GM21717 (cell line): ENCODE data around the gene DAD1.
"Not testable (repeated sequence)": the region's sequence is repeated elsewhere in the genome, so short reads cannot be mapped to it uniquely, and the experiment has no call there.

ENCODE experiments used
- ATAC-seq: cut with Tn5 transposase; IDR thresholded peaks from one replicate; pipeline ENCODE4 v1.9.1; 2021; ENCODE audit warnings: mild to moderate bottlenecking, moderate library complexity; ENCODE audit not compliant: unreplicated experiment

DAD1 gene

GRCh38 chr14:22553861-22554497 is 35.0 kb downstream of the DAD1 start:
- not testable (repeated sequence) for ATAC-seq

DNA sequence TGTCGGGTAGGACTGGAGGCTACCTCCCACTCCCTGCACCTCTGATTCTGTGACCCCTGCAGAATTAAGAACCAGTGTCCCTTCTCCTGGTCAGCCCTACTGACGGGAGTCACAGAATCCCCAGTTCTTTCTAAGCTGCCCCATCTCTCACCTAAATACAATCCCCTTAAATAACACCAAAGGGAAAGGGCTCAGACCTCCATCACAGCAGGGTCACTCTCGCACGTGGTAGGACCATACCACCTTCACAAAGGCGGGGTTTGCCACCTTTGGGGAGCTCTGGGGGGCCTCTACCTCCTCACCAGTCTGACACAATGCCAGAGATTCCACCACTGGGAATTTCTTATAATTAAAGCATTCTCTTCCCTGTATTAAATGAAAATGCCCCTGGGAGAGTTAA is 35.6 kb downstream of the DAD1 start:
- no peak for ATAC-seq

- ATAC-seq, result no peak
Measured at GRCh38 chr14:22552827-22553076, 36.3 kb downstream of the DAD1 start.

DNA sequence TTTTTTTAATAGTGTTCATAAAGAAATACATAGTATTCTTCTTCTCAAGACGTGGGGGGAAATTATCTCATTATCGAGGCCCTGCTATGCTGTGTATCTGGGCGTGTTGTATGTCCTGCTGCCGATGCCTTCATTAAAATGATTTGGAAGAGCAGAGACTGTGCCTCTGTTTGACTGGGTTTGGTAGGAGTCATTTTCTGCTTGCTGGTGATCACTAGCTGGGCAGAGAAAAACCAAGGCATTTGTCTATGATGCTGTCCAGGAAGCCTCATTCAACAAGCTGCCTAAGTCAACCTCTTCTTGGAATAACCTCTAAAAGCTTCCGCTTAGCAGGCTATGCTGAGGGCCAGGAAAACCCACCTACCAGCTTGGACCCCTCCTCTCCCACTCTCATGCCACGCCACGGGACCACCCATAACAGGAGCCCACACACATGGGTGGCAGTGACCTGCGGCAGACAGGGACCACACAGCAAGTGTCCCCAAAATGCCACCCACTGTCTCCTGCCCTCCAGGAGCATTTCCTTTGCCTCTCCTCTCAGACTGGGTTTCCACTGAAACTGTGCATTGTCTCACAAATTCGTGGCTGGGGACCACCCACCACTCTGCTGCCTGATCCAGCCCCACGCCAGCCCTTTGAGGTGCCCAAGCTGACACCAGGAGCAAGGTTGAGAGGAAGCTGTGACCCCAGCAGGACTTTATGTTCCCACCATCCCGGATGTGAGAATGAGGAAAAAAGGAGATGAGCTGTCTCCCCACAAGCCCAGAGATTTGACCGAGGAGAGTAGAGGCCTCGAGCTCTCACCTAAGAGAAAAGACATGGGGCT is 36.8 kb downstream of the DAD1 start:
- no peak for ATAC-seq

DNA sequence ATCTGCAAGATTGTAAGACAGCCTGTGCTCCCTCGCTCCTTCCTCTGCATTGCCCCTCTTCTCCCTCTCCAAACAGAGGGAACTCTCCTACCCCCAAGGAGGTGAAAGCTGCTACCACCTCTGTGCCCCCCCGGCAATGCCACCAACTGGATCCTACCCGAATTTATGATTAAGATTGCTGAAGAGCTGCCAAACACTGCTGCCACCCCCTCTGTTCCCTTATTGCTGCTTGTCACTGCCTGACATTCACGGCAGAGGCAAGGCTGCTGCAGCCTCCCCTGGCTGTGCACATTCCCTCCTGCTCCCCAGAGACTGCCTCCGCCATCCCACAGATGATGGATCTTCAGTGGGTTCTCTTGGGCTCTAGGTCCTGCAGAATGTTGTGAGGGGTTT is 37.4 kb downstream of the DAD1 start:
- ATAC-seq, result no peak

GRCh38 chr14:22549981-22550673 is 38.9 kb downstream of the DAD1 start:
- ATAC-seq, result peak; percentile 48

- no peak for ATAC-seq
Measured at GRCh38 chr14:22549324-22549962, 39.6 kb downstream of the DAD1 start.

- no peak for ATAC-seq
Measured at GRCh38 chr14:22547948-22548750, 40.9 kb downstream of the DAD1 start.

DNA sequence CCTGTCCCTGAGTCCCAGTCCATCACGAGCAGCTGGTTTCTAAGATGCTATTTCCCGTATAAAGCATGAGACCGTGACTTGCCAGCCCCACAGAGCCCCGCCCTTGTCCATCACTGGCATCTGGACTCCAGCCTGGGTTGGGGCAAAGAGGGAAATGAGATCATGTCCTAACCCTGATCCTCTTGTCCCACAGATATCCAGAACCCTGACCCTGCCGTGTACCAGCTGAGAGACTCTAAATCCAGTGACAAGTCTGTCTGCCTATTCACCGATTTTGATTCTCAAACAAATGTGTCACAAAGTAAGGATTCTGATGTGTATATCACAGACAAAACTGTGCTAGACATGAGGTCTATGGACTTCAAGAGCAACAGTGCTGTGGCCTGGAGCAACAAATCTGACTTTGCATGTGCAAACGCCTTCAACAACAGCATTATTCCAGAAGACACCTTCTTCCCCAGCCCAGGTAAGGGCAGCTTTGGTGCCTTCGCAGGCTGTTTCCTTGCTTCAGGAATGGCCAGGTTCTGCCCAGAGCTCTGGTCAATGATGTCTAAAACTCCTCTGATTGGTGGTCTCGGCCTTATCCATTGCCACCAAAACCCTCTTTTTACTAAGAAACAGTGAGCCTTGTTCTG is 41.6 kb downstream of the DAD1 start:
- no peak for ATAC-seq

- ATAC-seq, result no peak
Measured at GRCh38 chr14:22546722-22547071, 42.3 kb downstream of the DAD1 start.

GRCh38 chr14:22545842-22546721 is 42.9 kb downstream of the DAD1 start:
- no peak for ATAC-seq

DNA sequence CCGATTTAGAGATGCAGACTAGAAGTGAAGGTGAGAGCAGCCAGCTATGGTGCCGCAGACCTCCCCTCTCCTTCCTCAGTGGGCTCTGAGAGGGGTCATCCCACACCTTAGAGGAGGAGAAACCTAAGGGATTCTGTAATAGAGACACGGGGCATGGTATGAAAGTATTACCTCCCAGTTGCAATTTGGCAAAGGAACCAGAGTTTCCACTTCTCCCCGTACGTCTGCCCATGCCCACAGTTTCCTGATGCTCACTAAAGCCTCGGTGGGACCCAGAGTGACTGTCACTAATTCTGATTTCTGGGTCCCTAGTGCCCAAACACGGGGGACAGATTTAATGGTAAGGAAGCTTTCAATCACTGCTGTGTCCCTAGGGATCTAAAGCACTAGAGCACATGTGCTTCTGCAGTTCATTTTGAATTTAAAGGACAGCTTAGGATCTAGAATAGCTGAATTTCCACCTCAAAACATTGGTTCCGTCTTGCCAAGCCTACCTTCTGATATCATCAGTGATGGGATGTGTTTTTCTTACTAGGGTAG is 44.1 kb downstream of the DAD1 start:
- no peak for ATAC-seq

- ATAC-seq, result no peak
Measured at GRCh38 chr14:22544406-22544805, 44.6 kb downstream of the DAD1 start.

DNA sequence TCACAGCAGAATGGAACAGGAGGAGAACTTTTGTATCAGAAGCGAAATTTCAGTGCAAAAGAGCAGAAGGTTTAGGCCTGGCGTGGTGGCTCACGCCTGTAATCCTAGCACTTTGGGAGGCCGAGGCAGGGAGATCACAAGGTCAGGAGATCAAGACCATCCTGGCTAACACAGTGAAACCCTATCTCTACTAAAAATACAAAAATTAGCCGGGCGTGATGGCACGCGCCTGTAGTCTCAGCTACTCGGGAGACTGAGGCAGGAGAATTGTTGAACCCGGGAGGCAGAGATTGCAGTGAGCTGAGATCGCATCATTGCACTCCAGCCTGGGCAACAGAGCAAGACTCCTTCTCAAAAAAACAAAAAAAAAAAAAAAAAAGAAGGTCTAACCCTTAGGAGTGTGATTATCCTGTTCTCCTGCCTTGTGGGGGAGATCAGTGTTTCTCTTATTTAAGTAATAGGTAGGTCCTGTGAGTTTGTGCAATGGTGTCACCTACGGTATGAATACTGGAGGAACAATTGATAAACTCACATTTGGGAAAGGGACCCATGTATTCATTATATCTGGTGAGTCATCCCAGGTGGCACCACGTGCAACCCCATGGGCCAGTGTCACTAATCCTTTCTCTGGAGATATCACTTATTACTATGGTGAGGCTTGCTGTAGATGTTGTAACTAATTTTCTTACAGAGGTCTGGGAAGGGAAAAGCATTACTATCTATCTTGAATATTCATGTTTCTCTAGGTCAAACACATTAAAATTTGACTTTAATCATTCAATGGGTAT is 45.3 kb downstream of the DAD1 start:
- ATAC-seq, result not testable (repeated sequence)

DNA sequence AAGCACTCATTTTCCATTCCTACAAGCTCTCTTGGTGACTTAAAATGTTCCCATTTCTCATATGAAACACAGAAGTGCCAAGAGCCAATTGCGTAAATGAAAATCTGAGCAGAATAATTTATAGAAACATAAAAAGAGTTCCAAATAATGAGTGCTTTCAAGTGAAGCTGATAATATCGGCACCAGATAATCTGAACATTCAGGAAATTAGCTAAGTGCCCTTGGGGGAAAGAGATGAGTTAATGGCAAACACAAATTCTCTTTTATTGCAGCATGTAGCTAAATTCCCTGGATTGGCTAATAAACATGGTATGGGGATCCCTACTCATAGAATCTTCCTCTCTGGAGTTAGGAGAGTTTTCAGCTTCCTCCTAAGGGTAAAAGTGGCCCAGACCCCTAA is 46.7 kb downstream of the DAD1 start:
- ATAC-seq, result no peak

DNA sequence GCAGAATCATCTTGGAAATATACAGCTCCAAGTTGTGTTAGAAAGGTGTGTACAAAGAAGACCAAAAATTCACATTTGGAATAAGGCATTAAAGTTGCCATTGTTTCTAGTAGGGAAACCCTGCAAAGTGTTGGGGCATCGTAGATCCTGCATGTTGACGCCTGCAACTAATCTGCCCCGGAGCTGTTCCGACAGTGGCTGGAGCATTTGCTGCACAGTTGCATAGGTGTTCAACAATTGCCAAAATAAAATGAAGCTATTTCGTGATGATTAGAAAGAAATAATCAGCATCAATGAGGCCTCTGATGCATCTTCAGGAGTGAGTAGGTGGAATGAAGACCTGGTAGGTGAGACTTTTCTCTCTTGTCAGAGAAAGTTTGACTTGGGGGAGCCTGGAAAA is 47.3 kb downstream of the DAD1 start:
- no peak for ATAC-seq

DNA sequence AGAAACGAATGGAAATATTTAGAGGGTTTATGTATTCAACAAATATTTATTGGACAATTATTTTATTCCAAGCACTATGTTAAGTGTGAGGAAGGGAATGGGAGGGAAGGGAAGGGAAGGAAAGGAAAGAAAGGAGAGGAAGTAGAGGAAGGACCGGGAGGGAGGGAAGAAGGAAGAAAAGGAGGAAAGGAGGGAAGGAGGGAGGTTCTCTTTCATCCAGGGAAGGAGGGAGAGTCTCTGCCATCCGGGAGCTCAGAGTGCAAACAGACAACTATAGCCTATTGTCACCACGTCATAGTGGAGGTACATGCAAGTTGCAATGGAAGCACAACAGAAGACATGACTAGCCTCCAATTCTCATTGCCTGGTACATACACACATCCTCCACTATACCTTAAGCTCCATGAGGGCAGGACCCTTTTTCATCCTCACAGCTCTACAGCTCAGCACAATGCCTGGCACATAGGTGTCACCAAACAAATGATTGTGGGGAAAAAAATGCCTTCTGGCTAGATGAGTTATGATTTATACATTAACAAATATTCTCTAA is 48.1 kb downstream of the DAD1 start:
- no peak for ATAC-seq

- ATAC-seq, result no peak
Measured at GRCh38 chr14:22540293-22540692, 48.7 kb downstream of the DAD1 start.
